BJ (cell line): Measurements from ENCODE around the gene POLR3H. TPM values are rescaled to one million over a fixed set of nuclear protein-coding genes. Genes with fewer than 3 reads are reported as not detected.
A peak's percentile ranks its signal among the peaks of the same experiment; 100 is the strongest.

Source experiments
- CTCF ChIA-PET: fragments of 350-600 bp; formaldehyde crosslinking; extraction: SDS; loops from one replicate; lab custom pipeline; 2021; ENCODE audit warnings: antibody characterized with exemption, inconsistent platforms; lab: Yijun Ruan, JAX
- POLR2A ChIA-PET: fragments of 300-600 bp; sonication (Branson Sonifier 250); formaldehyde crosslinking; extraction: SDS; loops from one replicate; lab custom pipeline; 2021; ENCODE audit warnings: antibody characterized with exemption; lab: Charles Lee
- DNase-seq: peaks from one replicate; pipeline ENCODE4 v3.0.0-alpha.2; 2011; ENCODE audit warnings: low read depth
- H3K27me3 ChIP-seq: 2 replicates; pipeline ENCODE4 v1.6.0; 2011; ENCODE audit warnings: low read length; ENCODE audit not compliant: control insufficient read depth, insufficient read depth
- H3K36me3 ChIP-seq: 2 replicates; pipeline ENCODE4 v1.5.1; 2011; ENCODE audit warnings: low read length; ENCODE audit not compliant: control insufficient read depth, insufficient read depth
- H3K4me3 ChIP-seq: 2 replicates; pipeline ENCODE4 v1.5.1; 2011; ENCODE audit warnings: low read depth, mild to moderate bottlenecking, control low read depth, low read length
- CTCF ChIP-seq: IDR thresholded peaks from 2 replicates; pipeline ENCODE4 v1.5.1; 2011; ENCODE audit warnings: low read depth, mild to moderate bottlenecking, control low read depth, inconsistent platforms, low read length, moderate library complexity; ENCODE audit not compliant: insufficient read depth
- polyA plus RNA-seq: library from polyadenylated mRNA; depleted of rRNA; stranded (reverse); fragments of >200 nt; gene quantifications from 2 replicates; pipeline ENCODE4 v1.2.3, GENCODE V29; 2011

Gene POLR3H
- polyA plus RNA-seq, 1 experiment, result 52.5 TPM

- ChIA-PET CTCF (interaction anchor here (1.0 to 7.3 kb wide), 6 partner anchors 10 to 148 kb away, joined by 3 to 81 read pairs (median 11); no protein-coding TSS in a partner anchor), POLR2A (no interaction called here)
- Histone ChIP-seq H3K27me3 (no peaks in the 10 kb centered on the region), H3K36me3 (peaks cover 79% of the 10 kb centered on the region), H3K4me3 (no peak overlapping the region)
- TF ChIP-seq CTCF, result no peak
- no peak for DNase-seq
Measured at GRCh38 chr22:41528132-41528766, 16.0 kb downstream of the POLR3H start.

- ChIA-PET CTCF (interaction anchor here (0.6 to 7.3 kb wide), 23 partner anchors 8 to 604 kb away, joined by 3 to 81 read pairs (median 4); partner anchors contain the start of genes DESI1, TOB2 and XRCC6), POLR2A (no interaction called here)
Measured at GRCh38 chr22:41526830-41527799, 17.2 kb downstream of the POLR3H start.

GRCh38 chr22:41526226-41526829 lies 17.9 kb downstream of the POLR3H start:
- no peak for TF ChIP-seq CTCF
- ChIA-PET POLR2A (no interaction called here), CTCF (interaction anchor here (0.5 to 7.3 kb wide), 20 partner anchors 8 to 345 kb away, joined by 3 to 81 read pairs (median 4); partner anchors contain the start of genes DESI1, TOB2 and XRCC6)
- no peak overlapping the region for H3K4me3 ChIP-seq
- no peaks in the 10 kb centered on the region for H3K27me3 ChIP-seq
- H3K36me3 ChIP-seq, result peaks cover 62% of the 10 kb centered on the region
- no peak for DNase-seq

More at GRCh38 chr22:41526830-41527799, 17.2 kb downstream of the POLR3H start:
- Histone ChIP-seq H3K36me3 (peaks cover 69% of the 10 kb centered on the region), H3K4me3 (no peak overlapping the region), H3K27me3 (no peaks in the 10 kb centered on the region)
- TF ChIP-seq CTCF, result peak; percentile 93
- no peak for DNase-seq

GRCh38 chr22:41525450-41526225 lies 18.6 kb downstream of the POLR3H start:
- ChIA-PET CTCF (interaction anchor here (1.3 to 7.3 kb wide), 6 partner anchors 7 to 344 kb away, joined by 3 to 81 read pairs (median 10); no protein-coding TSS in a partner anchor), POLR2A (no interaction called here)
- no peak for DNase-seq
- TF ChIP-seq CTCF, result no peak
- Histone ChIP-seq H3K4me3 (no peak overlapping the region), H3K36me3 (peaks cover 55% of the 10 kb centered on the region), H3K27me3 (no peaks in the 10 kb centered on the region)
